ENCODE data around the gene SHISA6. TPM values are rescaled to one million over a fixed set of nuclear protein-coding genes. Genes with fewer than 3 reads are reported as not detected.

The SHISA6 gene
- total RNA-seq, 1 experiment from 2014 or later = 2.9 TPM

DNA sequence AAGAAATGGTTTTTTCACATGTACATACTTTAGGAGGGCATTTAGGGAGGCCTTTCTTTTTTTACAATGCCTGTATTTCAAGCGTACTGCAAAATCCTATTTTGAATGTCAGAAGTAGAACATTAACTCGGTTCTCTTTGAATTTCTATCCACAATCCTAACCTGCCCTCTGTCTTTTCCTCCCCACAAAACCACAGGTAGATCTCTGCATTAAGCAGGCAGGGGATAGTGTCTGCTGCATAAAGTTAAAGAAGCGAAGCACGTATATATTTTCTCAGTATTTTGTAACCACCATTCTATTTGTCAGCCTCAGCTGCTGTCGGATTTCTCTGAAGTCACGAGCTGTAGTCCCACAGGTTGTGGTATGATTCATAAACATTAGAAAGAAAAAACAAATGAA lies 137.5 kb downstream of the SHISA6 start:
- no peak overlapping the region for H4K5ac ChIP-seq (ENCODE audit: insufficient read length, low read depth, low read length)
- H2BK12ac ChIP-seq (ENCODE audit: insufficient read length, low read depth, low read length) = no peak overlapping the region
- WGBS (ENCODE audit: extremely low coverage, insufficient read length, low lambda C conversion rate) = no CpG with 5 or more reads among the region's 6 CpGs
- H4K8ac ChIP-seq (replicated peaks; ENCODE audit: insufficient read length, low read depth, low read length) = no peak overlapping the region
- H2AFZ ChIP-seq (ENCODE audit: low read length) = no peak overlapping the region
- H3K4me1 ChIP-seq (ENCODE audit: insufficient read depth, low read length) = 0 out of 2 replicates have a peak, but pooled peaks cover 2% of the 10 kb centered on the region
- H3K36me3 Mint-ChIP-seq (ENCODE audit: insufficient read depth in 1 of 3, low read depth in 3 of 3) = no peaks in the 10 kb centered on the region
- no peak overlapping the region for H2BK5ac ChIP-seq (ENCODE audit: insufficient read length, low read length)
- no peak overlapping the region for H3T11ph ChIP-seq (ENCODE audit: low read length)
- H3K27ac ChIP-seq (ENCODE audit: insufficient read length, low read depth, low read length) = no peak overlapping the region
- no peak for DNase-seq
- H3K23me2 ChIP-seq (ENCODE audit: insufficient read length, low read depth, low read length, poor library complexity, severe bottlenecking) = no peaks in the 10 kb centered on the region
- no peak overlapping the region for H2BK15ac ChIP-seq (ENCODE audit: low read depth, low read length)
- no peak overlapping the region for H3K4me2 ChIP-seq (ENCODE audit: insufficient read depth, insufficient read length, low read length)
- H2AK5ac ChIP-seq (ENCODE audit: insufficient read length, low read length) = no peak overlapping the region
- H3K9me3 Mint-ChIP-seq = no peaks in the 10 kb centered on the region
- H3K27me3 ChIP-seq (ENCODE audit: insufficient read depth, low read length) = no peaks in the 10 kb centered on the region
- no peaks in the 10 kb centered on the region for H3K79me1 ChIP-seq (ENCODE audit: insufficient read depth, low read depth, low read length, poor library complexity, severe bottlenecking)
- no peak overlapping the region for H3K56ac ChIP-seq (ENCODE audit: insufficient read length, low read depth, low read length)
- H3K27ac Mint-ChIP-seq = no peak overlapping the region
- H3K18ac ChIP-seq (ENCODE audit: insufficient read length, low read depth, low read length) = no peak overlapping the region
- no peak overlapping the region for H2BK120ac ChIP-seq (ENCODE audit: low read depth, low read length, poor library complexity, severe bottlenecking)
- no peak overlapping the region for H3K4ac ChIP-seq (ENCODE audit: low read depth, low read length)
- no peak overlapping the region for H3K9ac ChIP-seq (ENCODE audit: extremely low read depth, insufficient read length, low read length)
- H3K27me3 Mint-ChIP-seq (ENCODE audit: low read depth) = no peaks in the 10 kb centered on the region; the same call in 1 of the 2 replicates
- no peak overlapping the region for H3K23ac ChIP-seq (ENCODE audit: insufficient read length, low read depth, low read length)
- no peaks in the 10 kb centered on the region for H3K9me3 ChIP-seq (ENCODE audit: control insufficient read depth, low read depth, low read length)
- H4K91ac ChIP-seq (ENCODE audit: insufficient read length, low read depth, low read length) = no peak overlapping the region
- no peaks in the 10 kb centered on the region for H4K20me1 ChIP-seq (ENCODE audit: control insufficient read depth, insufficient read depth, insufficient read length)
- no peaks in the 10 kb centered on the region for H3K79me2 ChIP-seq (ENCODE audit: insufficient read depth, low read length)
- no peak overlapping the region for H2BK20ac ChIP-seq (ENCODE audit: low read depth, low read length, poor library complexity, severe bottlenecking)
- no peak overlapping the region for H3K4me3 Mint-ChIP-seq
- TF ChIP-seq, protein P1, sequence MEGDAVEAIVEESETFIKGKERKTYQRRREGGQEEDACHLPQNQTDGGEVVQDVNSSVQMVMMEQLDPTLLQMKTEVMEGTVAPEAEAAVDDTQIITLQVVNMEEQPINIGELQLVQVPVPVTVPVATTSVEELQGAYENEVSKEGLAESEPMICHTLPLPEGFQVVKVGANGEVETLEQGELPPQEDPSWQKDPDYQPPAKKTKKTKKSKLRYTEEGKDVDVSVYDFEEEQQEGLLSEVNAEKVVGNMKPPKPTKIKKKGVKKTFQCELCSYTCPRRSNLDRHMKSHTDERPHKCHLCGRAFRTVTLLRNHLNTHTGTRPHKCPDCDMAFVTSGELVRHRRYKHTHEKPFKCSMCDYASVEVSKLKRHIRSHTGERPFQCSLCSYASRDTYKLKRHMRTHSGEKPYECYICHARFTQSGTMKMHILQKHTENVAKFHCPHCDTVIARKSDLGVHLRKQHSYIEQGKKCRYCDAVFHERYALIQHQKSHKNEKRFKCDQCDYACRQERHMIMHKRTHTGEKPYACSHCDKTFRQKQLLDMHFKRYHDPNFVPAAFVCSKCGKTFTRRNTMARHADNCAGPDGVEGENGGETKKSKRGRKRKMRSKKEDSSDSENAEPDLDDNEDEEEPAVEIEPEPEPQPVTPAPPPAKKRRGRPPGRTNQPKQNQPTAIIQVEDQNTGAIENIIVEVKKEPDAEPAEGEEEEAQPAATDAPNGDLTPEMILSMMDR (conservative IDR thresholded peaks at IDR 0.05) = no peak
- H3K4me1 Mint-ChIP-seq = peaks cover 8 to 9% of the 10 kb centered on the region in 2 experiments
- H3K14ac ChIP-seq (ENCODE audit: insufficient read depth, low read length) = no peak overlapping the region
